Upper lobe of left lung (tissue), 6 donors: ENCODE measurements around the gene MAP3K13. TPM values are rescaled to one million over a fixed set of nuclear protein-coding genes. Genes with fewer than 3 reads are reported as not detected.

Experiments used
- ATAC-seq, 2 donors: fragments of 200-7000 bp; cut with Tn5 transposase; one replicate each; pipeline ENCODE4 v1.9.1; 2022; ENCODE audit warnings: mild to moderate bottlenecking in 2 of 2, moderate library complexity in 2 of 2; ENCODE audit not compliant: low FRiP score in 2 of 2
- DNase-seq, 2 donors: peaks; one replicate each; pipeline ENCODE4 v3.0.0-alpha.2; 2019 to 2020
- H3K27ac ChIP-seq, 4 donors: fragments of 200-600 bp; sonication (generic); one replicate each; pipeline ENCODE4 v1.5.1; 2016 to 2019
- H3K27me3 ChIP-seq, 4 donors: fragments of 200-600 bp; sonication (generic); one replicate each; pipeline ENCODE4 v1.5.1; 2017 to 2019
- H3K36me3 ChIP-seq, 4 donors: fragments of 200-600 bp; sonication (generic); one replicate each; pipeline ENCODE4 v1.5.1; 2016 to 2019
- H3K4me1 ChIP-seq, 4 donors: fragments of 200-600 bp; sonication (generic); one replicate each; pipeline ENCODE4 v1.5.1; 2018 to 2019
- H3K4me3 ChIP-seq, 4 donors: fragments of 200-600 bp; sonication (generic); one replicate each; pipeline ENCODE4 v1.5.1; 2017 to 2019; ENCODE audit warnings: mild to moderate bottlenecking in 2 of 4, moderate library complexity in 1 of 4
- H3K9me3 ChIP-seq, 4 donors: fragments of 200-600 bp; sonication (generic); one replicate each; pipeline ENCODE4 v1.5.1; 2018 to 2019
- CTCF ChIP-seq, 6 experiments: fragments of 450-650 bp in 4 of 6; fragments of 200-600 bp in 2 of 6; sonication (generic) in 2 of 6; IDR thresholded peaks; one replicate each; pipeline ENCODE4 v1.5.1; 2016 to 2019; ENCODE audit warnings: antibody characterized with exemption in 6 of 6
- EP300 ChIP-seq, 4 donors: sonication (generic); formaldehyde crosslinking; IDR thresholded peaks; one replicate each; pipeline ENCODE4 v1.5.1; 2017; ENCODE audit warnings: antibody characterized with exemption in 4 of 4, control low read depth in 2 of 4
- POLR2A ChIP-seq, 4 donors: fragments of 450-650 bp; IDR thresholded peaks; one replicate each; pipeline ENCODE4 v1.5.1; 2016 to 2017; ENCODE audit warnings: antibody characterized with exemption in 4 of 4, mild to moderate bottlenecking in 2 of 4
- POLR2AphosphoS5 ChIP-seq, 2 donors: sonication (generic); formaldehyde crosslinking; IDR thresholded peaks; one replicate each; pipeline ENCODE4 v1.5.1; 2017; ENCODE audit warnings: antibody characterized with exemption in 2 of 2
- WGBS, 2 donors: methylation state at CpG; one replicate each; pipeline ENCODE4 v1.1.5; 2017 to 2018; 5-methylcytosine and 5-hydroxymethylcytosine counted together
- total RNA-seq, 6 donors: library from RNA; depleted of rRNA in 4 of 6; stranded (reverse); fragments of >200 nt in 4 of 6; gene quantifications; one replicate each; pipeline versions ENCODE4 v1.1.0 to v1.2.1, GENCODE V29; 2016 to 2021
- donor health status: DM: no; HTN: no; CAD: no; lungs with moderate emphysema.
- donor health status: DM: no; HTN: yes; CAD: no; lungs with severe emphysema.

MAP3K13 gene
- total RNA-seq, 6 donors from 2014 or later, result 25.3 to 41.4 (median 31.2) TPM

DNA sequence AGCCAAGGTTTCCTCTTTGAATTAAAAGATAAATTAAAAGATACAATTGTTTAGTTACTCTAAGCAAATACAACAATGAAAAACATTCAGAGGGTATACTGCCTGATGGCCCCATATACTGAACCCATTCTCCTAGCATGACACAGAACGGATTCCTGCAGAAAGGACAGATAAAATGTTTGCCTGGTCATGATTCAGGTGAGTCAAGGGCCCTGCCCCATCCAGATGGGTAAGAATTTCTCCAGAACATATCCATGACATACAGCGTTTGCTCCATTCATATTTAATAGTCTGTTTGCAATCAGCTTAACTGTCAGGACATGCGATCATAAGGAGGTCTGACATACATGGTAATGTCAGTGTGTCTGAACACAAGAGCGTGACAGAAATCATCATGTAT lies 127.3 kb downstream of the MAP3K13 start:
- 86 to 88% methylated on average over 4 of the region's 4 CpGs for WGBS, 2 donors
- Histone ChIP-seq H3K4me1 (peaks cover 0 to 17% (median 0%) of the 10 kb centered on the region in 4 donors), H3K27me3 (no peaks in the 10 kb centered on the region), H3K36me3 (peaks cover 8 to 77% (median 32%) of the 10 kb centered on the region in 4 donors), H3K4me3 (no peak overlapping the region), H3K27ac (no peak overlapping the region), H3K9me3 (no peaks in the 10 kb centered on the region)
- ATAC-seq (no peak), DNase-seq (no peak)
- TF ChIP-seq EP300 (IDR thresholded peaks at IDR 0.05) (no peak), CTCF (IDR thresholded peaks at IDR 0.05) (no peak), POLR2AphosphoS5 (IDR thresholded peaks at IDR 0.05) (no peak), POLR2A (IDR thresholded peaks at IDR 0.05) (no peak)

- Histone ChIP-seq H3K27me3 (no peaks in the 10 kb centered on the region), H3K9me3 (no peaks in the 10 kb centered on the region), H3K4me1 (peaks cover 12 to 29% (median 21%) of the 10 kb centered on the region in 4 donors), H3K36me3 (peaks cover 17 to 29% (median 25%) of the 10 kb centered on the region in 4 donors), H3K4me3 (peak within 1 kb of the TSS; percentile 73 to 96 (median 92)), H3K27ac (peak within 1 kb of the TSS; percentile 78 to 95 (median 90))
- peak; percentile 98 to 99 for ATAC-seq
- 1 to 2% methylated on average over 20 to 81 of the region's 82 CpGs for WGBS, 2 donors
- DNase-seq, result peak; percentile 96 to 98
- TF ChIP-seq CTCF (IDR thresholded peaks at IDR 0.05), result peak in 2 of 6 experiments; percentile 12 to 19
- peak in 1 of 4 donors; percentile 49 for TF ChIP-seq EP300 (IDR thresholded peaks at IDR 0.05)
- TF ChIP-seq POLR2A (IDR thresholded peaks at IDR 0.05), result peak in 3 of 4 donors; percentile 81 to 90 (median 89)
- TF ChIP-seq POLR2AphosphoS5 (IDR thresholded peaks at IDR 0.05), result peak; percentile 88 to 93
Measured at GRCh38 chr3:185498503-185499396, 135.8 kb downstream of the MAP3K13 start, which contains the start of gene TMEM41A. Gene TMEM41A, minus strand, starts transcription at chr3:185499035. Its CDS starts 74 bp downstream, at chr3:185498961.

DNA sequence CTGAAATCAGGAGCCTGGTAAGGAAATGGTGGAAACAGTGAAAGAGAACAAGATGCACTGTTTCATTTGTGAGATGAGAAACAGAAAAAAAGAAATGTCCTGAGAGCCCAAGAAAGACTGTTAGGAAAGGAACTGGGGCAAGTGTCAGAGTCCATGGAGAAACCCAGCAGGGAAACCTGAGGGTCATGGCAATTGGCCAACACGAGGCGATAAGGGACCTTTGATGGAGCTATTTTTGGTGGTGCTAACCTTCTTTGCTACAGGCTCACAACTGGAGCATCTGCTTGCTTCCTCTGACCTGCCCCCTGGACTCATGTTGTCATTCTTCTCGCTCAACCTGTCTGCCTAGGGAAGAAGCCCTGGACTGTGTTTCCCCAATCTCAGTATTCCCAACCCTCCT lies 140.1 kb downstream of the MAP3K13 start:
- Histone ChIP-seq H3K4me3 (no peak overlapping the region), H3K27me3 (no peaks in the 10 kb centered on the region), H3K4me1 (peaks cover under 1 to 10% (median 5%) of the 10 kb centered on the region in 4 donors), H3K27ac (no peak overlapping the region), H3K36me3 (no peaks in the 10 kb centered on the region), H3K9me3 (no peaks in the 10 kb centered on the region)
- WGBS, 2 donors, result 70 to 92% methylated on average over 3 of the region's 3 CpGs
- ATAC-seq, result no peak
- DNase-seq, result no peak
- no peak for TF ChIP-seq POLR2A (IDR thresholded peaks at IDR 0.05)
- no peak for TF ChIP-seq POLR2AphosphoS5 (IDR thresholded peaks at IDR 0.05)
- TF ChIP-seq EP300 (IDR thresholded peaks at IDR 0.05), result no peak
- no peak for TF ChIP-seq CTCF (IDR thresholded peaks at IDR 0.05)

- WGBS, 2 donors, result 43 to 83% methylated on average over 1 of the region's 1 CpG
- H3K27me3 ChIP-seq, result no peaks in the 10 kb centered on the region
- TF ChIP-seq CTCF (IDR thresholded peaks at IDR 0.05) (no peak), POLR2AphosphoS5 (IDR thresholded peaks at IDR 0.05) (no peak), EP300 (IDR thresholded peaks at IDR 0.05) (no peak), POLR2A (IDR thresholded peaks at IDR 0.05) (no peak)
- H3K4me3 ChIP-seq, result no peak overlapping the region
- no peak overlapping the region for H3K27ac ChIP-seq
- peaks cover 0 to 7% (median 4%) of the 10 kb centered on the region in 4 donors for H3K4me1 ChIP-seq
- peak in 1 of 2 donors; percentile 30 for DNase-seq
- peaks cover 0 to 5% (median 0%) of the 10 kb centered on the region in 4 donors for H3K36me3 ChIP-seq
- H3K9me3 ChIP-seq, result no peaks in the 10 kb centered on the region
- ATAC-seq, result no peak
Measured at GRCh38 chr3:185503521-185503920, 140.6 kb downstream of the MAP3K13 start.
